Measurements from ENCODE around the gene GNG12. TPM values are rescaled to one million over a fixed set of nuclear protein-coding genes. Genes with fewer than 3 reads are reported as not detected.

The GNG12 gene
- total RNA-seq, 2 donors from 2014 or later: 77.1 to 131 TPM

- intact Hi-C loops (cut with DNase I): no loop called here
- Histone ChIP-seq H3K36me3 (no peaks in the 10 kb centered on the region), H3K4me3 (no peak overlapping the region), H3K9me3 (no peaks in the 10 kb centered on the region), H3K4me1 (peaks cover 11% of the 10 kb centered on the region), H3K27me3 (no peaks in the 10 kb centered on the region), H3K27ac (peak overlapping the region; percentile 87), H3K9ac (ENCODE audit: low read depth in 2 of 2, low read length in 2 of 2) (peak overlapping the region; percentile 33 to 57)
- DNase-seq: peak; percentile 38
- TF ChIP-seq, protein P1, sequence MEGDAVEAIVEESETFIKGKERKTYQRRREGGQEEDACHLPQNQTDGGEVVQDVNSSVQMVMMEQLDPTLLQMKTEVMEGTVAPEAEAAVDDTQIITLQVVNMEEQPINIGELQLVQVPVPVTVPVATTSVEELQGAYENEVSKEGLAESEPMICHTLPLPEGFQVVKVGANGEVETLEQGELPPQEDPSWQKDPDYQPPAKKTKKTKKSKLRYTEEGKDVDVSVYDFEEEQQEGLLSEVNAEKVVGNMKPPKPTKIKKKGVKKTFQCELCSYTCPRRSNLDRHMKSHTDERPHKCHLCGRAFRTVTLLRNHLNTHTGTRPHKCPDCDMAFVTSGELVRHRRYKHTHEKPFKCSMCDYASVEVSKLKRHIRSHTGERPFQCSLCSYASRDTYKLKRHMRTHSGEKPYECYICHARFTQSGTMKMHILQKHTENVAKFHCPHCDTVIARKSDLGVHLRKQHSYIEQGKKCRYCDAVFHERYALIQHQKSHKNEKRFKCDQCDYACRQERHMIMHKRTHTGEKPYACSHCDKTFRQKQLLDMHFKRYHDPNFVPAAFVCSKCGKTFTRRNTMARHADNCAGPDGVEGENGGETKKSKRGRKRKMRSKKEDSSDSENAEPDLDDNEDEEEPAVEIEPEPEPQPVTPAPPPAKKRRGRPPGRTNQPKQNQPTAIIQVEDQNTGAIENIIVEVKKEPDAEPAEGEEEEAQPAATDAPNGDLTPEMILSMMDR (IDR thresholded peaks at IDR 0.05): no peak
These were observed 16.8 kb downstream of the GNG12 start for GRCh38 chr1:67816506-67816905.

- H3K4me3 ChIP-seq: no peak overlapping the region
- intact Hi-C loops (cut with DNase I): no loop called here
- TF ChIP-seq, protein P1 (IDR thresholded peaks at IDR 0.05): no peak
These were observed 17.2 kb downstream of the GNG12 start for GRCh38 chr1:67816095-67816475.

DNA sequence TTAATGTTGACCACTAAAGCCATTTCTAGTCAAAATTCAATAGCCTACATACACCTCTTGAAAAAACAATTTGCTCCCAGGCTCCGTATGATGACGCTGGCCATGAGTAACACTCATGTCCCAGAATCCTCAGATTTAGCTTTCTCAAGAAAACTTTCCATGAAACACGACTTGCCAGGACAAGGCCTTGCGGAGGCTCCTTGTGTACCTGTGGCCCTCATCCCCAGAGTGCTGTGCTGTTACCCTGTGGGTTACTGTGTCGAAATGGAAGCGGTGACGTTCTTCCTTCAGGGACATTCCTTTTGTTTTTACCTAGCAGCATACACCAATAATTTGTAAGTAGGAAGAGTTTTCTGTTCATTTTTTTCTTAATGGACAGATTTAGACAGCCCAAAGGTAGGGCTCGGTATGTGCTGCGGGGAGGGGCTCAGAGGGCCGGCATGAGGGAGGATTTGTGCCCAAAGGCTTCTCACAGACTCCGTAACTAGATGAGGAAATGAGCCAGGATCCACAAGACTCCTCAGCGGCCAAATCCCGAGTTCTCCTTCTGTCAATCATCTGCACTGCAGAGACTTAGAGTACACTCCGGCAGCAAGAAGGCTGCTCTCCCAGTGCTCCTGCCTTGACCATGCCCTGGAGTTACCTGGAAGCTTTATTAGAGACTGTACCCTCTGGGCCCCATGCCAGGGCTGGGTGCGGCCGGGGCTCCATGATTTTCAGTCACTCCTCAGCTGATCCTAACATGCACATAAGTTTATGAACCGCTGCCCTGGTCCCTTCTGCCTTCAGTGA, 17.8 kb downstream of the GNG12 start:
- peak; percentile 96 for DNase-seq
- TF ChIP-seq, protein P1 (IDR thresholded peaks at IDR 0.05): no peak
- intact Hi-C loops (cut with DNase I): no loop called here
- no peak overlapping the region for H3K4me3 ChIP-seq
- no peaks in the 10 kb centered on the region for H3K36me3 ChIP-seq
- peaks cover 7% of the 10 kb centered on the region for H3K4me1 ChIP-seq
- peak overlapping the region; percentile 87 for H3K27ac ChIP-seq
- no peaks in the 10 kb centered on the region for H3K27me3 ChIP-seq
- peak overlapping the region in 1 of 2 donors; percentile 57 for H3K9ac ChIP-seq (ENCODE audit: low read depth in 2 of 2, low read length in 2 of 2)
- H3K9me3 ChIP-seq: no peaks in the 10 kb centered on the region

More at GRCh38 chr1:67816095-67816475, 17.2 kb downstream of the GNG12 start:
- Histone ChIP-seq H3K9ac (ENCODE audit: low read depth in 2 of 2, low read length in 2 of 2) (peak overlapping the region in 1 of 2 donors; percentile 57), H3K36me3 (no peaks in the 10 kb centered on the region), H3K4me1 (peaks cover 10% of the 10 kb centered on the region), H3K27ac (peak overlapping the region; percentile 87), H3K9me3 (no peaks in the 10 kb centered on the region), H3K27me3 (no peaks in the 10 kb centered on the region)
- peak; percentile 82 for DNase-seq

GRCh38 chr1:67814121-67814772, 19.0 kb downstream of the GNG12 start:
- peak overlapping the region in 1 of 2 donors; percentile 57 for H3K9ac ChIP-seq (ENCODE audit: low read depth in 2 of 2, low read length in 2 of 2)

GRCh38 chr1:67812226-67812625, 21.0 kb downstream of the GNG12 start:
- H3K4me1 ChIP-seq: peaks cover 4% of the 10 kb centered on the region
- no peak overlapping the region for H3K27ac ChIP-seq

More at GRCh38 chr1:67814121-67814772, 19.0 kb downstream of the GNG12 start:
- Histone ChIP-seq H3K4me1 (peaks cover 7% of the 10 kb centered on the region), H3K4me3 (no peak overlapping the region), H3K27me3 (no peaks in the 10 kb centered on the region), H3K27ac (peak overlapping the region; percentile 87), H3K36me3 (no peaks in the 10 kb centered on the region), H3K9me3 (no peaks in the 10 kb centered on the region)
- intact Hi-C loops (cut with DNase I): no loop called here
- TF ChIP-seq, protein P1 (IDR thresholded peaks at IDR 0.05): no peak
- no peak for DNase-seq

More at GRCh38 chr1:67812226-67812625, 21.0 kb downstream of the GNG12 start:
- no peaks in the 10 kb centered on the region for H3K36me3 ChIP-seq
- H3K9ac ChIP-seq (ENCODE audit: low read depth in 2 of 2, low read length in 2 of 2): no peak overlapping the region
- no peaks in the 10 kb centered on the region for H3K27me3 ChIP-seq
- no peak overlapping the region for H3K4me3 ChIP-seq
- intact Hi-C loops (cut with DNase I): no loop called here
- TF ChIP-seq, protein P1 (IDR thresholded peaks at IDR 0.05): no peak
- no peak for DNase-seq
- no peaks in the 10 kb centered on the region for H3K9me3 ChIP-seq
